SIG-M5 (cell line): ENCODE data around the gene NRXN3.

Experiments
- DNase-seq: peaks from one replicate; lab custom pipeline; 2025; lab: John Stamatoyannopoulos, UW

The NRXN3 gene

DNA sequence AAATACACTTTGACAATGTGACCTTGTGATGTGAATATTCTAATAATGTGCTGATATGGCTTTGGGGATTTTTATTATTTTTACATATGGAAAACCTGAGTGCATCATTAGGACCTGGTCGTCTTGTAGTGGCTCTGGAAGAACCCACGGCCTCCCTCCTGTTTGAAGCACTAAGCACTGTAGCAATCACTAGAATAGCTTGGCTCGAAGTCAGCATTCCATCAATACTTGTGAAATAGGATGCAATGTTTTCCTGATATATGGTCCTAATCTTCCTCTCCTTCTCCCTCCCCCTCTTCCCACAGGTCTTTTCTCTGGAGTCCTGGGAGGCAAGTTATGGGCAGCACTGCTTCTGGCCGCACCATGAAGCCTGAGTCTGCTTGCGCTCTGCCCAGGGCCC, 71.9 kb downstream of the NRXN3 start:
- DNase-seq: no peak

DNA sequence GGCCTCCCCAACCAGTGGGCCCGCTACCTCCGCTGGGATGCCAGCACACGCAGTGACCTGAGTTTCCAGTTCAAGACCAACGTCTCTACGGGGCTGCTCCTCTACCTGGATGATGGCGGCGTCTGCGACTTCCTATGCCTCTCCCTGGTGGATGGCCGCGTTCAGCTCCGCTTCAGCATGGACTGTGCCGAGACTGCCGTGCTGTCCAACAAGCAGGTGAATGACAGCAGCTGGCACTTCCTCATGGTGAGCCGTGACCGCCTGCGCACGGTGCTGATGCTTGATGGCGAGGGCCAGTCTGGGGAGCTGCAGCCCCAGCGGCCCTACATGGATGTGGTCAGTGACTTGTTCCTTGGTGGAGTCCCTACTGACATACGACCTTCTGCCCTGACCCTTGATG, 73.0 kb downstream of the NRXN3 start:
- DNase-seq: no peak

DNA sequence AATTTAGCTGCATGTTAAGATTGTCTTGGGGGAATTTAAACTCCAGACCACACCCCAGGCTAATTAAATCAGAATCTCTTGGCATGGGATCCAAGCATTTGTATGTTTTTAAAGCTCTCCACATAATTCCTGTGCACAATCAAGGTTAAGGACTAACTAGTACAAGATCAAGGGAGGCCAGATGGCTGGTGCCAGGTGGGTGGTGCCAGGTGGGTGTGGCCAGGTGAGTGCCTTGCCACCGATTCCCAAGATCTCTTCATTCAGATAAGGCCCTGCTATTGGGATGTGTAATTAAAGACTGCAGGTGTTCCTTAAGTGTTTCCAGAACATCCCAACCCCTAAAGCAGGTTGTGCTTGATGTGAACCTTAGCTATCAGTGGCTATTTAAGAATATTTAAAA, 75.1 kb downstream of the NRXN3 start:
- DNase-seq: no peak

DNA sequence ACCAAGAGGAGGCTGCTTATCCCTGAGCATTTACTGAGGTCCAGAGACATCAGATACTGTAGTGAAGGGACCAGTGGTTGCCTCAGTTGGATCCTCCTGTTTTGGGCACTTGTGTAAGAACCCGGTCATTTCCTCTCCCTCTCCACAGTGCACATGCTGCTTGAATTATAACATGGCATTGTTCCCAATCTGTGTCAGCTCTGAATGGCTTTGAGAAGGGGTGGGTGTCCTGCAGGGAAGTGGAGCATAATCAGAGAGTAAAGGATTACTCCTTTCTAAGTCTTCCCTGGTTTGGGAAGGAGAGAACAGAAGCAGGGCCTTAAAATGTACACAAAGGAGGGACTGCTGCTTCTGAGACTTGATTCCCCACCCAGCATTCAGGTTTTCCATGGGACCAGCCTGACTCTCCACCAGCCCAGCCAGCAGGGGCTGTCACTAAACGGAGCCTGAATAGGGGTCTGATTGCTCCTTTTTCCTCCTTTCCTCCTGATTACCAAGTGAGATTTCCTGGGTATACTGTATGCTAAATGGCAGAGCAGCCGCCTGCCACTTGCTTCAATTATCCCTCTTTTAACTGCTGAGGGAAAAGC, 78.4 kb downstream of the NRXN3 start:
- DNase-seq: no peak

DNA sequence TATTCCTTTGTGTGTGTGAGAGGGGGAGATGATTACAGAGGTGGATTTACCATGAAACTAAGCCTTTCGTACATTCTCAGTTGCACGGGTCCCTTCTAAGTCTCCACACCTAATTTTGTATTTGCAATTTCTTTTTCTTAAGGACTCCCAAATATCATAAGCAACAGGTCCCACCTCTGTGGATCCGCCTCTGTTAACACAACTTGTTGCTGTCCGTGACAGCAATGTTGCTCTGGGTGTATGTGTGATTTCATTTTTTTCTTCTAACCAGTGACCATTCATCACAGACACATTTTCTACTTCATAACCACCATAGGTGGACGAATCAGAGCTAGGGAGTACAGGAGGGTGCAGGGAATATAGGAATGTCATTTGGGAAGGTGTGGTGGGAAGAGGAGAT, 81.1 kb downstream of the NRXN3 start:
- DNase-seq: no peak

DNA sequence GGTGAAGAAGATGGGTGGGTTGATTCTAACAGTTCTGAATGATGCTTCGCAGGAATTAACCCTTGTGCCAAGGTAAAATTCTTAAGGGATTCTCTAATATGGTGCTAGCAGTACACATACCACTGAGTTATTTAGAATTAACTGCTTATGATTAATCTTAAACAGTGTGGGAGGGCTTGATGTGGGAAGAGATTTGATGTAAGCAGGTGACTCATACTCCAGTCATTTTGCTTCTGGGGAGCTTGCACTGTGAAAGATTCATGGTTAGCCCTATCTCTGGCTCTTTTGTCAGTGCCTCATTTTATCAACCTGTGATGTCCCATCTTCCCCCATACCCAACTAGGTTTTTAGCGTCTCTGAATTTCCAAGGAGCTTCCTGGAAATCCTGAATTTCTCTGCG, 83.8 kb downstream of the NRXN3 start:
- no peak for DNase-seq

DNA sequence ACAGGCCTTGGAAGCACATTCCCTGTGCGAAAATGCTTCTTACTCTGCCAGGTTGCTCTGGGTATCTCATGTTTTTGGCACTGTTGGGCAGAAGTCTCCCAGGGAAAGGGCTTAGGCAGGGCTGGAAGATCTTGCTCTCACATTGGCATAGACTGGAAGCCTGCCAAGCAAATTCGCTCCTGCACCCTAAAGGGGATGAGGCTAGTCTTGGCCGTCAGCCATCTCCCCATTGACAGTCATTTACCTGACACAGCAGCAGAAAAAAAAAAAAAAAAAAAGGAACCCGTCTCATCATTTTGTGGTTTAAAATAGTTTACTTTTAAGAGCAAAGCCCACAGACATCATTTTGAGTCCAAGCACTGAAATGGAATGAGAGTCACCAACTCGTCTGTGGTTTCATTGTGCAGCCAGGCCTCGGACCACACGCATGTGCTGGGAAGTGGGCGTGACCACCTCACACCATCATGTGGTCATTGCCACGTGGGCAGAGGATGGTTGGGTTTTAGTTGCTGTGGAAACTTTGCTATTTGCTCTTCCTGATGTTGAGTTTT, 84.8 kb downstream of the NRXN3 start:
- DNase-seq: no peak

DNA sequence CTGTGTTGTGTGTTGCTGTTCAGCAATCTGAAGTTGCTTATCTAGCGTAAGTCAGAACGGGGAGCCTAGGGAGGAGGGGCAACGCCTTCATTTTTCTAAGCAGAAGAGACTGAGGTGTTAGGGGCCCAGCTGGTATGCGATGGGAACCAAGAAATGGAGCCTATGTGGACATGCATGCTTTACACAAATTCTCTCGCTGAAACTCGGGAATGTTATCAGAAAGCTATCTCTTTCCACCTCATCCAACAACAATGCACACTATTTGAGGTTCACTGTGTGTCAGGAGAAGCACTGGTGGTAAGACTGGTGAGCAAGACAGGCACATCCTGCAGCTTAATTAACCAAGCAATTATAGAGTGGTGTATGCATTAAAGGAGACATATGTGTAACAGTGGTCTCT, 89.7 kb downstream of the NRXN3 start:
- DNase-seq: no peak

DNA sequence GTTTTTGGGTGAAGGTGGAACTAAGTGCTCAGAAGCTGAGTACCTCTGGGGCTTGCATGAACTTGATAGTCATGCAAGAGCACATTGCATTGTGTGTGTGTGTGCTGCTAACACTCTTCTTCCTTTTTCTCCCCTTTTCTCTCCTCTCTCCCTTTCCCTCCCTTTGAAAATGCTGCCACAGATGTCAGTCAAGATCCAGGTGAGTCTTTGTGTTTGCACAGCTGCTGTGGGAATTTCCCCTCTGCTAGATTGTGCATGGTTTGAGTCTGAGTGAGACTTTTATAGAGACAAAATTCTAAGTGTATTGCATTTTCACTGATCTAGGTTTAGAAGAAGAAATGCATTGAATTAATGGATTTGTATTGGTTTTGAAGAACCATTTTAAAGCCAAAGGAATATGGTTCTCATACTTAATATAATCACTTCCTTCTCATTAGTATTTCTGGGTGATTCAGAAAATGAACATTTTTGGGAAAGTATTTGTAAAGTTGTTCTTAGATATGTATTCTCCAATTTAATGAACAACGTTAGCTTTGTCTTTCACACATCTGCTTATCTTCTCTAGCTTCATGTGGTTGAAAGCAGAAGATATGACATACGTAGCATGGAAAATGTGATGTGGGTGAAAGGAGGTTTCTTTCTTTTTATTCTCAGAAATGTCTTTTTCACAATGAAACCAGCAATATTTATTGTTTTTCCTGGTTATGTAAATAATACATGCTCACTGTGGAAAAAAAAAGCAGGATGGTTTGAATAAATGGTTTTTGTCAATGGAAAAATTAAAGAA, 108.5 kb downstream of the NRXN3 start:
- DNase-seq: no peak

DNA sequence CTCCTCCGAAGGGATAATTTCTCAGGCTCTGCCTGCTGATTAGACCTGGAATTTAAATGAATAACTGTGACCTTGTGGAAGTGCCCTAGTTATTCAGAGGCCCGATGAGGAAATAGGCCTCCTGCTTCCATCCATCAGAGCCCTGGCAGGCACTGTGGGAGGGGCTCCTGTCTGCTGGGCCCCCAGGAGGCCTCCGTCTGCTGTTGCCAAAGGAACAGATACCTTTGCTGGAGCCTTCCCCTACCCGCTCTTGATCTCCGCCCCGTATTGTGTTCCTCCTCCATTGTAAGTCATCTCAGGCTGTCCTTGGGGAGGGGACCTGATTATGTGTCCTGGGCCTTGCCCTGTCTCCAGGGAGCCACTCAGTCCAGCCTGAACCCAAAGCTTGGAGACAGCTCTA, 112.3 kb downstream of the NRXN3 start:
- DNase-seq: no peak

DNA sequence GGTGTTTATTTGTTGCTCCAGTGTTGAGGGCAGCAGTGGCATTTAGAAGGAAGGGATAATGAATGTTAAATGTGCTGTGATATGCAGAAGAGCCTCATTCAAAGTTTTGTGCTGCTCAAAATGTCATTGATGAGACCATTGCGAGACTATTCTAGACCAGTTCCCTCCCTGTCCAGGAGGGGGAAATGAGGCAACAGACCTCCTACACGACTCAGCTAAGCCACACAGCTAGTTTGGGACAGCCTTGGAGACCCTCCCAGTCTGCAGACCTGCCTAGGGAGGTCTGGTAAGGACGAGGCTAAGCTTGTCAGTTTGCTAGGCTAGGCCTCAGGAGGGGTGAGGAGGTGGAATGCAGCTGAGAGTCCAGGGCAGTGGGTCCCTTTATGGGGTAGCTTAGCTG, 116.0 kb downstream of the NRXN3 start:
- DNase-seq: no peak

DNA sequence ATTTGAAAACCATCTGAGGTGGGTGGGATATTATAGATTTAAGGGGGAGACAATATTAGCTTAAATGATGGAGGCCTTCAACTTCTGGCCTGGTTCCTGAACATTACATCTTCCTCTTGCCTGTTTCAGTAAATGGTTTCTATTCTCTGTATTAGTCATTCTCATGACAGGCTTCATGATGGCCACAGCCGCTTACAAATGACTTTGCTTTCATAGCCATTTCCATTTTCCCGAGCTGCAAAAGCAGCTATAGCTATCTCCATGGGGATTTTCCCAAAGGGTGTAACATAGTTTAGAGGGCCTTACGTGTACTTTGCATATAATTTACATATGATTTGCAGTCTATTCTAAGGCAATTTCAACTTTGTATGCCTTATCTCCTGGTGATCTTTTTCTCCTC, 121.8 kb downstream of the NRXN3 start:
- no peak for DNase-seq

DNA sequence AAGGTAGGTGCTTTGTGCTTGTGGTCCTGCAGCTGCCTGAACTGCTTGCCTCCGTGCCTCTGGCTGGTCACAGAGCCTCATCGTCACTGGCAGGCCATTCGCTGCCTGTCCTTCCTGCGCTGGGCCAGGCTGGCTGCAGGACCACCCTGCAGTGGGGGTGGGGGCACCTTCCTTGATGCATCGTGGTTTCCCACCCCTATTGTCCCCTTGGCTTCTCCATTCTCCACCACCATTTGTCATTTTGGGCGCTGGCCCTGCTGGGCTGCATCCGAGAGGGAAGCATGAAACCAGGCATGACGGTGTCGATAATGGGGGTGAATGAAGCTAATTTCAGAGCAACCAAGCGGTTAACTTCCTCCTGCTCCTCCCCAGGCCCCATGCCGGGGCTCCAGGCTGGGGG, 127.7 kb downstream of the NRXN3 start:
- no peak for DNase-seq

DNA sequence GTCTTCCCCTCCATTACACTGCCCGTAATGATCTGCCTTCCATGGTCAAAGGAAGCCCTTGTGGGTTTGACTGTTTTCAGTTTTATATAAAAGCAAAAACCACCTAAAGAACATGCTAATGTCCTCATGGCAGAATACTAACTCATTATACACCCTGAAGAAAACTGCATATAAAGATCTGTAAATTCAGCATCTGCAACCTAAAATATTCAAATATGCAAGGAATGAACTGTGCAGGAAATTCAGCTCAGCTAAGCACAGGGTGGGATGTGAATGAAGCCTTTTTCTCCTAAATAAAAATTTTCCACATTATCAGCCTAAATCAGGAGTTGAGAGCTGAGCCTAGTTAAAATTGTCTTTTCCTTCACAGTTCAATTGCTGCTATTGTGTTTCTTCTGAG, 128.1 kb downstream of the NRXN3 start:
- DNase-seq: no peak

DNA sequence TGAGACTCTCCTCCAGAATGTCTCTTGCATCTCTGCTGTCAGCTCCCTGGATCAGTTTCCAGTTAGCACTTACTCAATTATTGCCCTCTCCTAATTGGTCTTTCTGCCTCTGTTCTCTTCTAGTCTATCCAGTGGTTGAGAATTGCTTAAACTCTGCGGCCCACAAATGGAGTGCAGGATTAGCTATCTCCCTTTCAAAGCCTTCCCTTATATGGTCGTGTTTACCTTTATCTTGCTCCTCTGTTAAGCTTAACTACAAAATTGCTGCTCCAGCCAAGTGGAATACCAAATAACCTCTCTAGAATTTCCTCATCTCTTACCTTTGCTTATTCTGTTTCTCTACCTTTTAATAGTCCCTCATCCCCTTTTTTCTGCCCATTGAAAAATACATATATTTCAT, 132.7 kb downstream of the NRXN3 start:
- no peak for DNase-seq

DNA sequence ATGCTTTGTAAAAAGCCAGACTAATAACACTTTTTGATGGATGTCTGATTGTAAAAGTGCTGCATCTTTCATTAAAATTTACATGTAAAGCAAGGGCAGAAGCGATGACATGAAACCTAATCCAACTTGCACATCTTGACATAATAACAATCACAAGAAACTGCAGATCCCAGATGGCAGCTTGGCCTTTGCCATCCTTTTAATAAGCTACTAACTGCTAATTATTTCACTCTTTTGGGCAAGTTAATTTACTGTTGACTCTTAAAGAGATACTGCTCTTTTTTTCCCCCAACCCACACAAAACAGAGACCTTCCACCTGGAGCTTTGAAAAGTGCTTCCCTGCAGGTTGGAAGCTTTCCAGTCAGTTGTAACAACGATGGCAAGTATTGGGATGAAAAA, 137.5 kb downstream of the NRXN3 start:
- no peak for DNase-seq

DNA sequence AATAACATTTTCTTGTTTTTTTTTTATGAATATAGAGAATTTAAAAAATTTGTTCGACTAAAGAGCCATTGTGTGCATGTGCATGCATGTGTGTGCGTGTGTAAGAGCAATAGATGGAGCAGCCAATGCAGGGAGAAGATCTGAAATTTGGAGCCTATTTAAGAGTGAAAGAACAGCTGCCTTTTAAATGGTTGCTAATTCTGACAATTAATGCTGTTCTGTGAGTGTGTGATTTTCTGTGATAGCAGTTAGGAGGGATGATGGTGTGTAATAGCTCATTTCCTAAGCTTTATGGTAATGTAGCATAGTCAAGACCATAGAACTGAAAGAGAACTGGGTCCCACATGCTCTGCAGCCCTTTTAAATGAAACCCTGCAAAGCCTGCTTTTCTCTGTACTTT, 137.9 kb downstream of the NRXN3 start:
- DNase-seq: no peak

DNA sequence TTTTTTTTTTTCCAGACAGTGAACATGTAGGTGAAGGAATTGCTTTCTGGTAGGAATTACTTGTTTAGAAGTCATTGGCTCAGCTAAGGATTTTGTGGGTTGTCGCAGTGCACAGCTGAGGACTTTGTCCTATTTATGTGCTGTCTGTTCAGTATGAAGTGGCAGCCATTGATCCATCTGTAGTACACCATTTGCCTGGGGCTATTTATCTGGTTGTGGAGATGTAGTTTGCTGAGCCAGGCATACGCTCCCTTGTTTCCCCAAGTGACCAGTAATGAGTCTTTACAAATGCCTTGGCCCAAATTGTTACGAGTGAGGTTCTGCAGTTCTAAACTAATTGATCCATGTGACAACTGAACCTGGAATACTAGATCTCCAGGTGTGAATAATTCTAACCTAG, 140.1 kb downstream of the NRXN3 start:
- no peak for DNase-seq

DNA sequence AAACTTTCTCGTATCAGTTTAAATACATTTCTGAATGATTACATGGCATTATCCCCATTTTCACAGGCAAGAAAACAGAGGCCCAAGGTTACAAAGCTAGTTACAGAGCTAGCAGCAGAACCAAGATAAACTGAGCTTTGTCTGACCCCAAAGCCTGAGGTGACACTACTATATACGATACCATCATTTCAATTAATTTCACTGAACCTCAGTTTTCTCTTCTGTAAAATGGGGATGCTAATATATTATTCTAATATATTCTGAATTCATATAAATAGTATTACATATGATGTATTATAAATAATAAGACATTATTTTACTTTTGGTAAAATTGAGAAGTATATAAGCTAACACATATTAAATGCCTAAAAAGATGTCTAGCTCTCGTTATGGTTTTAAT, 143.3 kb downstream of the NRXN3 start:
- no peak for DNase-seq

DNA sequence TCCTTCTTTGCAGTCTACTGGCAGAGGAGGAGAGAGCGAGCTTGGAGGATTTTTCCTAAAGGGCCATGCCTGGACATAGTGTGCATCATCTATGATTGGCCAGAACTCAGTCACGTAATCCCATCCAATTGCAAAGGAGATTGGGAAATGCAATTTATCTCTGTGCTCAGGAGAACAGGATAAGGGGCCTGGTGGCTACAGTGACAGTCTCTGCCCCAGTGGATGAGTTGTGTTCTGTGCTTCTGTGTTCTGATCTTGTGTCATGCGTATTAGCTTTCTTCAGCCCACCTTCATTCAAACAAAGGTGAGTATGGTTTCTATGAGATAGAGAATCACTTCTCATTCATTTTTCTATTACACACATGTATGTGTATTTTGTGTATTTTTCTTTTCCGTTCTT, 144.3 kb downstream of the NRXN3 start:
- DNase-seq: no peak

DNA sequence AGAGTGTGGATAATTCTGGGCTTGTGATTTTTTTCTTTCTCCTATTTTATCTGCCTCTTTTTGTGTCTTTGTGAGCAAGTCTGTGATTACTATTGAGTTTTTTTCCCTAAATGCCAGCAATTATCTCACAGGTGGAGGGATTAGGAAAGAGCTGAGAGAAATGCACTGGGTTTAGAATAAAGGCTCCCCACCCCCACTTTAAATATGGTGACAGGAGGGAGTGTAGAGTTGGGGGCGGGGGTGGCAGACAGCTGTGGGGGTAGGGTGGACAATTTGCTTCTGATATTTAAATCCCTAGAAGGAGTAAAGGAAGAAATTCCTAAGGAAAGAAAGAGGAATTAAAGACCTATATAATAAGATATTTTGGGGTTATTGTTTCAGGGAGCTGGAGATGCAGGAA, 145.9 kb downstream of the NRXN3 start:
- no peak for DNase-seq

DNA sequence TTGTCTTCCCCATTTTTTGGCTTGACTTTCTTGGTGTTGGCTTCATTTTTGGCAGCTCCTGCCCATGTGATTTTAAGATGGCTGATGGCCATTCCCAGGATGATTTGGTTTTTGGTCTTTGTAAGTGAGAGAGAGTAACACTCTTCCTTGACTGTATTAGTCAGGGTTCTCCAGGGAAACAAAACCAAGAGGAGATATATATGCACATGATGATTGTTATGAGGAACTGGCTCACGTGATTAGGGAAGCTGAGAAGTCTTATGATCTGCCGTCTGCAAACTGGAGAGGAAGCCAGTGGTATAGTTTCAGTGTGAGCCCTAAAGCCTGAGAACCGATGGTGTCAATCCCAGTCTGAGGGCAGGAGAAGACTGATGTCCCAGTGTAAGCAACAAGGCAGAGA, 146.6 kb downstream of the NRXN3 start:
- no peak for DNase-seq

DNA sequence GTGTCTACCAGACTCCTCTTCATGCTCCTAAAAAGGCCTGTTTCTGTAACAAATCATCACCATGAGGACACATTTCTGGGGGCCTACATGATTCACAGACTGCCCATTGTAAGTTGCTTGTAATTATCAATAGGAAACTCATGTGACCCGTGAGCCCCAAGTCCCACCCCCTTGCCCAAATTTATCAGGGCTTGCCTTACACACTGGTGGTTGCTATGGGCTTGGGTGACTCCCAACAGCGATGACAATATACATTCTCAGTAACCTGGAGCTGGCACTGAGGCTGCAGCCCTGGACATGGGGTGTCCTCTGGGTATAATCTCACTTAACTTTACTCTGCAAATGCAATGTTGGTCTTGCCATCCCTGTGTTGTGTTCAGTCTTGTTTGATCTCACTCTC, 149.2 kb downstream of the NRXN3 start:
- no peak for DNase-seq
